Vagina (tissue), 2 donors: Measurements from ENCODE around the gene CHST12. TPM values are rescaled to one million over a fixed set of nuclear protein-coding genes. Genes with fewer than 3 reads are reported as not detected.

ENCODE experiments used
- DNase-seq, 2 donors: peaks; one replicate each; pipeline ENCODE4 v3.0.0-alpha.2; 2017; ENCODE audit errors: extremely low spot score in 2 of 2
- H3K27ac ChIP-seq: fragments of 200-600 bp; sonication (generic); one replicate; pipeline ENCODE4 v1.5.1; 2019
- H3K27me3 ChIP-seq: fragments of 200-600 bp; sonication (generic); one replicate; pipeline ENCODE4 v1.5.1; 2019
- H3K36me3 ChIP-seq, 2 donors: fragments of 200-600 bp; sonication (generic); one replicate each; pipeline ENCODE4 v1.5.1; 2017 to 2019
- H3K4me1 ChIP-seq: fragments of 200-600 bp; sonication (generic); one replicate; pipeline ENCODE4 v1.5.1; 2019
- H3K4me3 ChIP-seq, 2 donors: fragments of 200-600 bp; sonication (generic); 1 replicate in 1 of 2; 2 replicates in 1 of 2; pipeline ENCODE4 v1.5.1; 2016 to 2019
- H3K9me3 ChIP-seq: fragments of 200-600 bp; sonication (generic); one replicate; pipeline ENCODE4 v1.5.1; 2019
- CTCF ChIP-seq, 3 experiments: fragments of 450-650 bp in 2 of 3; fragments of 200-600 bp in 1 of 3; sonication (generic) in 1 of 3; IDR thresholded peaks; one replicate each; pipeline ENCODE4 v1.5.1; 2017 to 2019; ENCODE audit warnings: antibody characterized with exemption in 3 of 3, mild to moderate bottlenecking in 2 of 3, moderate library complexity in 2 of 3
- POLR2A ChIP-seq, 2 donors: fragments of 450-650 bp; IDR thresholded peaks; one replicate each; pipeline ENCODE4 v1.6.1; 2017; ENCODE audit warnings: antibody characterized with exemption in 2 of 2, mild to moderate bottlenecking in 2 of 2, moderate library complexity in 2 of 2
- POLR2AphosphoS5 ChIP-seq, 2 donors: sonication (generic); formaldehyde crosslinking; IDR thresholded peaks; one replicate each; pipeline ENCODE4 v1.9.0; 2017; ENCODE audit warnings: antibody characterized with exemption in 2 of 2, mild to moderate bottlenecking in 2 of 2, low read depth in 1 of 2; ENCODE audit not compliant: insufficient read depth in 1 of 2
- intact Hi-C: fragments of 100-400 bp; cut with DNase I; formaldehyde crosslinking; loops from one replicate; pipeline ENCODE4 v1.15.1; 2023
- total RNA-seq: library from RNA; depleted of rRNA; stranded (reverse); fragments of >200 nt; gene quantifications from one replicate; pipeline ENCODE4 v1.2.3, GENCODE V29; 2016

Gene CHST12
- total RNA-seq, 1 donor from 2014 or later, result 26.3 TPM

- H3K27me3 ChIP-seq, result no peaks in the 10 kb centered on the region
- H3K4me1 ChIP-seq, result no peaks in the 10 kb centered on the region
- H3K36me3 ChIP-seq, result no peaks in the 10 kb centered on the region
- no peak overlapping the region for H3K27ac ChIP-seq
- H3K4me3 ChIP-seq, result no peak overlapping the region
- H3K9me3 ChIP-seq, result no peaks in the 10 kb centered on the region
- TF ChIP-seq POLR2A (IDR thresholded peaks at IDR 0.05), result no peak
- no peak for TF ChIP-seq CTCF (IDR thresholded peaks at IDR 0.05)
- TF ChIP-seq POLR2AphosphoS5 (IDR thresholded peaks at IDR 0.05; ENCODE audit: insufficient read depth in 1 of 2, low read depth in 1 of 2), result no peak
- no peak for DNase-seq
- intact Hi-C loops, result no loop called here
Observed at GRCh38 chr7:2460188-2460587, 56.8 kb downstream of the CHST12 start.

GRCh38 chr7:2460641-2461040, 57.2 kb downstream of the CHST12 start:
- no peak for DNase-seq
- Histone ChIP-seq H3K27me3 (no peaks in the 10 kb centered on the region), H3K36me3 (no peaks in the 10 kb centered on the region), H3K27ac (no peak overlapping the region), H3K4me3 (no peak overlapping the region), H3K9me3 (no peaks in the 10 kb centered on the region), H3K4me1 (no peaks in the 10 kb centered on the region)
- TF ChIP-seq POLR2A (IDR thresholded peaks at IDR 0.05) (no peak), CTCF (IDR thresholded peaks at IDR 0.05) (no peak), POLR2AphosphoS5 (IDR thresholded peaks at IDR 0.05; ENCODE audit: insufficient read depth in 1 of 2, low read depth in 1 of 2) (no peak)
- intact Hi-C loops, result no loop called here

GRCh38 chr7:2461268-2462026, 58.0 kb downstream of the CHST12 start:
- TF ChIP-seq CTCF (IDR thresholded peaks at IDR 0.05) (no peak), POLR2AphosphoS5 (IDR thresholded peaks at IDR 0.05; ENCODE audit: insufficient read depth in 1 of 2, low read depth in 1 of 2) (no peak), POLR2A (IDR thresholded peaks at IDR 0.05) (no peak)
- no peaks in the 10 kb centered on the region for H3K27me3 ChIP-seq
- no peak for DNase-seq
- no peaks in the 10 kb centered on the region for H3K36me3 ChIP-seq
- H3K27ac ChIP-seq, result no peak overlapping the region
- H3K9me3 ChIP-seq, result no peaks in the 10 kb centered on the region
- intact Hi-C loops, result no loop called here
- H3K4me3 ChIP-seq, result no peak overlapping the region
- H3K4me1 ChIP-seq, result no peaks in the 10 kb centered on the region

GRCh38 chr7:2462731-2463130, 59.3 kb downstream of the CHST12 start:
- no peak overlapping the region for H3K4me3 ChIP-seq
- intact Hi-C loops, result no loop called here
- no peak overlapping the region for H3K27ac ChIP-seq
- no peak for DNase-seq
- no peaks in the 10 kb centered on the region for H3K4me1 ChIP-seq
- H3K36me3 ChIP-seq, result no peaks in the 10 kb centered on the region
- no peaks in the 10 kb centered on the region for H3K9me3 ChIP-seq
- TF ChIP-seq POLR2A (IDR thresholded peaks at IDR 0.05), result no peak
- TF ChIP-seq POLR2AphosphoS5 (IDR thresholded peaks at IDR 0.05; ENCODE audit: insufficient read depth in 1 of 2, low read depth in 1 of 2), result no peak
- TF ChIP-seq CTCF (IDR thresholded peaks at IDR 0.05), result no peak
- H3K27me3 ChIP-seq, result no peaks in the 10 kb centered on the region

GRCh38 chr7:2465928-2466327, 62.5 kb downstream of the CHST12 start:
- H3K9me3 ChIP-seq, result no peaks in the 10 kb centered on the region
- DNase-seq, result no peak
- TF ChIP-seq CTCF (IDR thresholded peaks at IDR 0.05) (no peak), POLR2A (IDR thresholded peaks at IDR 0.05) (no peak), POLR2AphosphoS5 (IDR thresholded peaks at IDR 0.05; ENCODE audit: insufficient read depth in 1 of 2, low read depth in 1 of 2) (no peak)
- H3K36me3 ChIP-seq, result no peaks in the 10 kb centered on the region
- no peak overlapping the region for H3K4me3 ChIP-seq
- H3K27me3 ChIP-seq, result no peaks in the 10 kb centered on the region
- intact Hi-C loops, result no loop called here
- no peak overlapping the region for H3K27ac ChIP-seq
- peaks cover 8% of the 10 kb centered on the region for H3K4me1 ChIP-seq
